Measurements from ENCODE around the gene RGS6. TPM values are rescaled to one million over a fixed set of nuclear protein-coding genes. Genes with fewer than 3 reads are reported as not detected.

RGS6 gene
- total RNA-seq, 4 donors from 2014 or later: 0.50 to 6.5 (median 4.7) TPM

GRCh38 chr14:72404106-72404774 is 472.0 kb downstream of the RGS6 start:
- Histone ChIP-seq H3K4me3 (no peak overlapping the region), H3K27ac (no peak overlapping the region), H3K27me3 (no peaks in the 10 kb centered on the region), H3K4me1 (no peaks in the 10 kb centered on the region), H3K9me3 (peaks cover 0 to 7% (median 0%) of the 10 kb centered on the region in 3 donors), H3K36me3 (no peaks in the 10 kb centered on the region)
- ATAC-seq: no peak
- TF ChIP-seq, protein P1, sequence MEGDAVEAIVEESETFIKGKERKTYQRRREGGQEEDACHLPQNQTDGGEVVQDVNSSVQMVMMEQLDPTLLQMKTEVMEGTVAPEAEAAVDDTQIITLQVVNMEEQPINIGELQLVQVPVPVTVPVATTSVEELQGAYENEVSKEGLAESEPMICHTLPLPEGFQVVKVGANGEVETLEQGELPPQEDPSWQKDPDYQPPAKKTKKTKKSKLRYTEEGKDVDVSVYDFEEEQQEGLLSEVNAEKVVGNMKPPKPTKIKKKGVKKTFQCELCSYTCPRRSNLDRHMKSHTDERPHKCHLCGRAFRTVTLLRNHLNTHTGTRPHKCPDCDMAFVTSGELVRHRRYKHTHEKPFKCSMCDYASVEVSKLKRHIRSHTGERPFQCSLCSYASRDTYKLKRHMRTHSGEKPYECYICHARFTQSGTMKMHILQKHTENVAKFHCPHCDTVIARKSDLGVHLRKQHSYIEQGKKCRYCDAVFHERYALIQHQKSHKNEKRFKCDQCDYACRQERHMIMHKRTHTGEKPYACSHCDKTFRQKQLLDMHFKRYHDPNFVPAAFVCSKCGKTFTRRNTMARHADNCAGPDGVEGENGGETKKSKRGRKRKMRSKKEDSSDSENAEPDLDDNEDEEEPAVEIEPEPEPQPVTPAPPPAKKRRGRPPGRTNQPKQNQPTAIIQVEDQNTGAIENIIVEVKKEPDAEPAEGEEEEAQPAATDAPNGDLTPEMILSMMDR (IDR thresholded peaks at IDR 0.05): no peak
- TF ChIP-seq EP300 (IDR thresholded peaks at IDR 0.05): no peak
- no peak for TF ChIP-seq POLR2A (IDR thresholded peaks at IDR 0.05)
- no peak for TF ChIP-seq POLR2AphosphoS5 (IDR thresholded peaks at IDR 0.05)
- 90 to 91% methylated on average over 2 to 3 of the region's 4 CpGs for WGBS, 2 donors (ENCODE audit: low coverage in 1 of 2)

DNA sequence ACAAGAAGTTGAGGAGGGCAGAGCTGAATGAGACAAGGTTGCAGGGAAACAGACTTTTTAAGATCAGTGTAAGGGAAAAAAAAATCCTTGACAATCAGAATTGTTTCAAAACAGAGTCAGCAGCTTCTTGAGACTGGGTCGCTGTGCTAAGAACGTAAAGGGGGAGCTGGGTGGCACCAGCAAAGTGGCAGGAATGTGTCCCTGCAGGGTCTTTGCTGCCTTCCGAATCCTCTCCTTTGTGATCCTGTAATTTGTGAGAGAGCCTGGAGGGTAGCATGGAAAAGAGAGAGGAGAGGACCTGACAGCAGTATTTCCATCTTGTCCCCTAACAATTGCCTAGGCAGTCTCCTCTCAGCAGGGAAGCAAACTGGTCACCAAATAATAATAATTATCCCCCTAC is 472.8 kb downstream of the RGS6 start:
- Histone ChIP-seq H3K4me3 (no peak overlapping the region), H3K9me3 (peaks cover 0 to 12% (median 0%) of the 10 kb centered on the region in 3 donors), H3K4me1 (no peaks in the 10 kb centered on the region), H3K27me3 (no peaks in the 10 kb centered on the region), H3K36me3 (no peaks in the 10 kb centered on the region), H3K27ac (no peak overlapping the region)
- no peak for ATAC-seq
- no peak for TF ChIP-seq EP300 (IDR thresholded peaks at IDR 0.05)
- TF ChIP-seq POLR2AphosphoS5 (IDR thresholded peaks at IDR 0.05): no peak
- TF ChIP-seq POLR2A (IDR thresholded peaks at IDR 0.05): no peak
- TF ChIP-seq, protein P1 (IDR thresholded peaks at IDR 0.05): no peak
- WGBS, 2 donors (ENCODE audit: low coverage in 1 of 2): 54 to 68% methylated on average over 2 to 3 of the region's 3 CpGs

- Histone ChIP-seq H3K4me3 (no peak overlapping the region), H3K9me3 (peaks cover 0 to 12% (median 0%) of the 10 kb centered on the region in 3 donors), H3K4me1 (no peaks in the 10 kb centered on the region), H3K27me3 (no peaks in the 10 kb centered on the region), H3K27ac (no peak overlapping the region), H3K36me3 (no peaks in the 10 kb centered on the region)
- TF ChIP-seq POLR2AphosphoS5 (IDR thresholded peaks at IDR 0.05) (no peak), POLR2A (IDR thresholded peaks at IDR 0.05) (no peak)
- TF ChIP-seq, protein P1 (IDR thresholded peaks at IDR 0.05): no peak
- 44 to 80% methylated on average over 3 of the region's 3 CpGs for WGBS, 2 donors (ENCODE audit: low coverage in 1 of 2)
- no peak for ATAC-seq
Observed at GRCh38 chr14:72408020-72408419, 475.8 kb downstream of the RGS6 start.

- no peak overlapping the region for H3K27ac ChIP-seq
- H3K9me3 ChIP-seq: peaks cover 0 to 12% (median 0%) of the 10 kb centered on the region in 3 donors
- no peak for ATAC-seq
- no peaks in the 10 kb centered on the region for H3K4me1 ChIP-seq
- WGBS, 2 donors (ENCODE audit: low coverage in 1 of 2): 88 to 91% methylated on average over 3 of the region's 3 CpGs
- H3K4me3 ChIP-seq: no peak overlapping the region
- TF ChIP-seq POLR2AphosphoS5 (IDR thresholded peaks at IDR 0.05) (no peak), POLR2A (IDR thresholded peaks at IDR 0.05) (no peak), EP300 (IDR thresholded peaks at IDR 0.05) (no peak)
- TF ChIP-seq, protein P1 (IDR thresholded peaks at IDR 0.05): no peak
- H3K36me3 ChIP-seq: no peaks in the 10 kb centered on the region
- H3K27me3 ChIP-seq: no peaks in the 10 kb centered on the region
Observed at GRCh38 chr14:72409047-72409446, 476.8 kb downstream of the RGS6 start.
